HG02642 (cell line): ENCODE data around the gene CIBAR2.

Experiments
- ATAC-seq: cut with Tn5 transposase; IDR thresholded peaks from one replicate; pipeline ENCODE4 v1.9.1; 2021; ENCODE audit warnings: mild to moderate bottlenecking; ENCODE audit not compliant: unreplicated experiment, poor library complexity

CIBAR2 gene

DNA sequence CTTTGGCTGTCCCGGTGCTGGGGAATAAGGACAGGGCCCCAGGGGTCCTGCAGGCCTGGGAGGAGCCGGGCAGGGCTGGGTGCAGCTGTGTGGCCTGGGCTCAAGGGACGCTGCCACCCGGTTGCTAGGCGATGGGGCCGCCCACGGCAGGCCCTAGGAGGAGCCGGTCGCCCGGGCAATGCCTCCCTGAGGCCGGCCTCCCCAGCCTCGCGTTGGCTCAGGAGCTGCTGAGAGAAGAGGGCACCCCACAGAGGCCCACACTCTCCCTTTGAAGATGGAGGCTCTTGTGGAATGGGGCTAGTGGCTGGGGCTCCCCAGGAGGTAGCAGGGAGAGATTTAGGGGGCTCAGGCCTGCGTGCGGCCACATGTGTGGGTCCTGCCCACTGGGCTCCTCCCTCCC lies at the start of gene CIBAR2:
CIBAR2 (minus strand) TSS at position 109 of the 400 bp plus-strand sequence. CDS start 120 bp downstream, outside the sequence.
- ATAC-seq = no peak

DNA sequence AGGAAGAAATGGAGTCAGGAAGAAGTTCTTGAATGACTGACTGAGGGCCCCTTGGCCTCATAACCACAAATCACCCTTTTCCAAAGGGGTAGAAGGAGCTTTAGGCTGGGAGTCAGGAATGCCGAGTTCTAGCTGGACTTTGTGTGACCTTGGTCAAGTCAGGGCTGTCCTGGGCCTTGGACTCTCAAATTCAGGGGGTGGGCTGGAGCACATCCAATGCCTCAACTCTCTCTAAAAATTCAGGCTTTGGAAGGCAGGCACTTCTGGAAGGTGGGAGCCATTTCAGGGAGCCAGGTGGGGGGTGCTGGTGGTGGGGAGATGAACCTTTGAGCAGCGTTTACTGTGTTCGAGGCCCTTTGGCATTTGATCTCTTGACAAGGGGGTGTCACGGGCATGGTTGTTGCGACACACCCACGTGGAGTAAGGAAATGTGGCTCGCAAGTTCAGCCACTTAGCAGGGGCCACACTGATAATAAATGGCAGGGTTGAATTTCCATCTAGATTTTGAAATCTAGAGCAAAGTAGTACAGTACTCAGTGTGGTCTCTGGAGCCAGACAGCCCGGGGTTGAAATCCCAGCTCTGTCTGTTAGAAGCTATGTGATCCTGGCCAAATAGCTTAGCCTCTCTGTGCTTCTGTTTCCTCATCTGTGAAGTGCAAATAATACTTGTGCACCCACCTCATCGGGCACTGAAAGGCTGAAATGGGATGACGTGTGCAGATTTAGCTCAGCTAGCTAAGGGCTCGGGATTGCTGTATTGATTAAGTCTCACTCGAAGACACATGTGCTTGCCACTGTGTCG lies 47.1 kb upstream of the CIBAR2 start:
- ATAC-seq = no peak

DNA sequence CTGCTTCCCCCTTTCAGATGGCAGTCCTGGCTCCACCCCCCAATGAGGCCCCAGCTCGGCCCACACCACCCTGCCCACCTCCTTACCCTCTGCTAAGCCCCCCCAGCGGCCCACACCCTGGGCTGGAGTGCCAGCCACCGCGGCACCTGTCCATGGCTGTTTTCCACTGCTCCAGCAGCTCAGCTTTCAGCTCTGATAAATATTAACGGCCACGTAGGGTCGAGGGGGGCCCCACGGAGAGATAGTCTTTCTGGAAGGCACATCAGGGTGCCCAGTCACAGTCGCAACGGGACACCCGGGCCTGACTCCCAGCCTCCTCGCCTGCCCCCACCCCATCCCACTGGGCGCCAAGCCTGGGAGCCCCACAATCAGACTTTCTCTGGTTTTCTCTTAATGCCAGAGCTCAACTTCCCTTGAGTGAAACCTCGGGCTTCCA lies 46.5 kb upstream of the CIBAR2 start:
- ATAC-seq = no peak

DNA sequence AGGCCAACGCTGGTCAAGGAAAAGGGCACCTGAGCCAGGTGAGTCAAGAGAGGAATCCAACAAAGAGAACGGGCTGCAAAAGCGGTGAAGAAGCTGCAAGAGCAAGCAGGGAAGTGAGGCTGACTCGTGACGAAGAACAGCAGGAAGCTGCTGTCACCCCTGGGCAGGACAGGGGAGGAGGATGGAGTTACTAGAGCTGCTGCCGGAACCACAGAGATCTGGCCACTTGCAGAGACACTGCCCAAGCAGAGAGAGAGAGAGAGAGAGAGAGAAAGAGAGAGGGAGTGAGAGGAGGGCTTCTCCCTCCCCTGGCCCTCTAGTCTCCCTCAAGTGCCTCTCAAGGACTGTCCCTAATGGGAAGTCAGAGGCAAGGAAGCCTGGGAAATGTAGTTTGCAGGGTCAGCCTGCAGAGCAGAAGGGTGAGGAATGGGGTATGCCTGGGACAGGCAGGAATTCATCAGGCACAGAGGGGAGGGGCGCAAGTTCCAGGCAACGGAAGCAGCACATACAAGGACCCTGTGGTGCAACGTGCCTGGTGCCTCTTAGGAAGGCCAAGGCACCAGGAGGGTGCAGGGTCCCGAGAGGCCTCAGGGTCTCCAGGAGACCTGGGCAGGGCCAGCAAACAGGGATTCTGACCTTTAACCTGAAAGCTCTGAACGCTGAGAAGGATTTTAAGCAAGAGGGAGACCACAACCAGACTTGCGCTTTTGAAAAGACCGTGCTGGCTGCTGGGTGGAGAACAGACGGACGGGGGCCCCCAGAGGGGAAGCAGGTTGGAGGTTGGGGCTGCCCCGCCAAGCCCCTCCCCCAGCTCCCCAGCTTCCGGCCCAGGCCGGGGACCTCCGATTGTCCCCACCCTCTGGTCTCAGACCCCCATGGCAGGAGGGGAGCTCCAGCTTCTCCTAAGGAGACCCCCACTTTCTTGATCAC lies 45.8 kb upstream of the CIBAR2 start:
- no peak for ATAC-seq

DNA sequence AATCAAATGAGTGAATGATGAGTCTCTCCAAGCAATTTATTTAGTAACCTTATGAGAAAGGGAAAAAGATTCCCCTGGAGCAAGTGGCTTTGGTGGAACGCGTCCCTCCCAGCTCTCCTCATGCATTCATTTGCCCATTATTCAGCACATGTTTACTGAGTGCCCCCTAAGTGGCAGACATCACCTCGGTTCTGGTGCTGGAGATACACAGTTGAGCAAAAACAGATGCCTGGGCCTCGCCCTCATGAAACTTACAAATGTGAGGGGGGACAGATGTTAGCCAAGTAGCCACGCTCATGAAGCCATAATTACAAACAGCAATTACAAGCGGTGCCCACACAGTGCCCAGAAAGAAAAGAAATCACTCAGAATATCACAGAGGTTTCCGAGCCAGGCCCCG lies 45.1 kb upstream of the CIBAR2 start:
- ATAC-seq = no peak

DNA sequence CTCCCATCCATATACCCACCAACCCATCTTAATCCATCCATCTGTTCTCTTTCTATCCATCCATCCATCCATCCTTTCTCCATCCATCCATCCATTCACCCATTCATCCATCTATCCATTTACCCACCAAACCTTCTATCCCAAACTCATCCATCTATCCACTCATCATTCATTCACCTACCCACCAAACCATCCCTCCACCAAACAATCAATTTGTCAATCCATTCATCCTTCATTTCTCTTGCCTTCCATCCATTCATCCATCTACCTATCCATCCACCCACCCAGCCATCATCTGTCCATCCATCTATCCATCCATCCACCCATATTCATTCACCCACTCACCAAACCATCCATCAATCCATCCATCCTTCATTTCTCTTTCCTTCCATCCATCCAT lies 44.6 kb upstream of the CIBAR2 start:
- ATAC-seq = no peak

DNA sequence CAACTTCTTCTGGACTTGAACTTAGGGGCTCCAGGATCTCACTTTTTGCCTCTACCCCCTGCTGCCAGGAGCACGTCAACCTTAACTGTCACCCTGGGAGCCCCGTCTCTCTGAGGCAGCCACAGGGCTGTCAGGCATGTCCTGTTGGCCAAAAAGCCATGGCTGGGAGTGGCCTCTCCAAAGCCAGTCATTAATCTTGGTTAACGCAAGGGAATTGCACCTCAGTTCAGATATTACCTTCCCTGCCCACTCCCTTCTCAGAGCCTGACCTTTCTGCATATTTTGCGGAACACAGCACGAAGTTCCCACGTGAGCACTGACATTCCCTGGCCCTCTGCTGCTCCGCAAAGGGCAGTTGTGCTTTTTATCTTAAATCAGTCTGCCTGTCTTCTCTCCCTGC lies 44.2 kb upstream of the CIBAR2 start:
- no peak for ATAC-seq

DNA sequence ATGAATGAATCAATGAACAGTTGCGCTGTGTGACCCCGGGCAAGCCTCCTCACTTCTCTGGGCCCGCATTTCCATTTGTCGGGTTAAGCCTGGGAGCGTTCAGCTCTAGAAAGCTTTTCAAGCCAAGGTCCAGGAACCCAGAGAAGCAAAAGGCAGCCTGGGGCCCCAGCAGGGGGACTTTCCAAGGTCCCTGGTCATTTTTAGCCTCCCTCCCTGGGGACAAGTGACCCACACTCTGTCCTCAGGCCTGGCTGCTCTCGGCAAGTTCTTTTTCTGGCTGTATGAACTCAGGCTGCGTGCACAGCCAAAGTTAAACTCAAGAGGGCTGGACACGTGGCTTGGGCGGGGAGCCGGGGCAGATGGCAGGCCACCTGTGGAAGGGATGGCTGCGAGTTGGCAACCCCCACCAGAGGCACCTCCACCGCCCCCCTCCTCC lies 41.4 kb upstream of the CIBAR2 start:
- no peak for ATAC-seq

DNA sequence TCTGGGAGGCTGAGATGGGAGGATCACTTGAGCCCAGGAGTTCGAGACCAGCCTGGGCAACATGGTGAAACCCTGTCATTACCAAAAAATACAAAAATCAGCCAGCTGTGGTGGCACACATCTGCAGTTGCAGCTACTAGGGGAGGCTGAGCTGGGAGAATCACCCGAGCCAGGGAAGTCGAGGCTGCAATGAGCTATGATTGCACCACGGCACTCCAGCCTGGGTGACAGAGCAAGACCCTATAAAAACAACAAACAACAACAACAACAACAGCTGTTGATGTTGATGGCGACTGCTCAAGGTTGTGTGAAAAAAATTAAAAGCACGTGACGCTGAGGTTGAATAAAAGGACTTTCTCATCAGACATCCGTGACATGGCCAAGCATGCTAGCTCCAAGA lies 40.8 kb upstream of the CIBAR2 start:
- ATAC-seq = no peak

DNA sequence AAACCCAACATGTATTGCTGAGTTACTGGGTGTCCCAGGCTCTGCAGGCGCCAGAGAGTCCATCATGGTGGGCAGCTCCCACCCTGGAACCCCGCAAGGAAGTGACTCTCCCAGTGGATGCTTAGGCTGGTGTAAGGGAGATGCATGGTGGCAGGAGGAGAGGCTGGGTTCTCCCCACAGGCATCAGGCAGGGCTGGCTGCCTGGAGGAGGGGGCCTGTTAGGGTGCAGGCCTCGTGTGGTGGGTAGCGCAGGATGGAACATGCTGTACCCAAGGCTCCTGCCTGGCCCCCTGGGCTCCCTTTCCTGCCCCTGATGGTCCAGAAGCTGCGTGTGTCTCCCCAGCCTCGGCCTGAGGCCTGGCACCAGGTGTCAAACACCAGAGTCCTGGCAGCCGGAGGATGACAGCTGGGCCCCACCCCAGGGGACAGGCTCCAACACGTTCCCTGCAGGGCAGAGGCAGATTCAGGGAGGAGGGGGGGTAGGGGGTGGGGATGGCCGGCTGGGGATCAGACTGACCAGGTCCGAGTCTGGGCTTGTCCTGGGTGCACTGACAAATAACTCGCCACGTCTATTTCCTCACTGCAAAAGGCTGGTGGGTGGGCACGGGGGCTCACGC lies 40.2 kb upstream of the CIBAR2 start:
- ATAC-seq = no peak

DNA sequence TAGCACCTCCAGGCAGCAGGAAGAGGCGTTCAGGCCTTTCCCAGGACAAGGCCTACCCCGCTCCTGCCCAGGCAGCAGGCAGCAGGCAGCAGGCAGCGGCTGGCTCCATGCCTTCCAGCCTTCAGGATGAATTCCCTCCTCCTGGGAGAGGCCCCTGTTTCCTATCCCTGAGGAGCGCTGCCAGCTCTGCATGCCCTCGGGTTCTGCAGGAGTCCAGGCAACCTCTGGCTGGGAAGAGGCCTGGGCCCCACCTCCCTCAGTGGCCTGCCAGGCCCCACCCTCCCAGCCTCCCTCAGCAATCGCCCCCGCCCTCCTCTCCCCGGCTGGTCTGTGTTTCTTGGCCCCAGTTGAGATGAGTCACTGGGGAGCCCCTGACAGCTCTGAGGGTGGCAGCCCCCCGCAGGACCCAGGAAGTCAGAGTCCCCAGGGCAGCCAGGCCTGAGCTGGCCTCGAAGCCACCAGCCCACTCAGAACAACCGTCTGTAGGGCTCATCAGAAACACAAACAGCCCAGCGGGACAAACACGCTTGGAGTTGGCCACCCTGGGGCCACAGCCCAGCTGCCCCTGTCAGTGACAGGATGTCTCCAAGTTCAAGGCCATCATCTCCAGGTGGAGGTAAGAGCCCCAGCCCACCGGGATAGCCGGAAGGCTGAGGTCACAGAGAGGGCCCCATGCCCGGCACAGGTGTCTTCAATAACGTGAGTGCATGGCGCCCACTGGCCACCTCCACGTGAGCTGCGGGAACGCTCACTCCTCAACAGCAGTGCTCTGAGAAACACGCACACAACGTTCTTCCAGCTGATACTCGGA lies 39.5 kb upstream of the CIBAR2 start:
- ATAC-seq = no peak

DNA sequence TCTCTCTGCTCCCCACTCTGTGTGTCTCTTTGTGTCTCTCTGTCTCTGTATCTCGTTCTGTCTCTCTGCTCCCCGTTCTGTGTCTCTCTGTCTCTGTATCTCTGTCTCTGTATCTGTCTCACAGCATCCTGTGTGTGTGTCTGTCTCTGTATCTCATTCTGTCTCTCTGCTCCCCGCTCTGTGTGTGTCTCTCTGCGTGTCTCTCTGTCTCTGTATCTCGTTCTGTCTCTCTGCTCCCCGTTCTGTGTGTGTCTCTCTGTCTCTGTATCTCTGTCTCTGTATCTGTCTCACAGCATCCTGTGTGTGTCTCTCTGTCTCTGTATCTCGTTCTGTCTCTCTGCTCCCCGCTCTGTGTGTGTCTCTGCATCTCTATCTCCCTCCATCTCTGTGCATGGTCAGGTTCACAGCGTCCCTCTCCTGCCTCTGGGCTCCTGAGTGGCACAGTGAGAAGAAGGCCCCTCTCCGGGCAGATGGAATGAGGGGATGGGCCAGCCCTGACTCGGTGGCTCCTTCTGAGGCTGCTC lies 38.9 kb upstream of the CIBAR2 start:
- no peak for ATAC-seq

DNA sequence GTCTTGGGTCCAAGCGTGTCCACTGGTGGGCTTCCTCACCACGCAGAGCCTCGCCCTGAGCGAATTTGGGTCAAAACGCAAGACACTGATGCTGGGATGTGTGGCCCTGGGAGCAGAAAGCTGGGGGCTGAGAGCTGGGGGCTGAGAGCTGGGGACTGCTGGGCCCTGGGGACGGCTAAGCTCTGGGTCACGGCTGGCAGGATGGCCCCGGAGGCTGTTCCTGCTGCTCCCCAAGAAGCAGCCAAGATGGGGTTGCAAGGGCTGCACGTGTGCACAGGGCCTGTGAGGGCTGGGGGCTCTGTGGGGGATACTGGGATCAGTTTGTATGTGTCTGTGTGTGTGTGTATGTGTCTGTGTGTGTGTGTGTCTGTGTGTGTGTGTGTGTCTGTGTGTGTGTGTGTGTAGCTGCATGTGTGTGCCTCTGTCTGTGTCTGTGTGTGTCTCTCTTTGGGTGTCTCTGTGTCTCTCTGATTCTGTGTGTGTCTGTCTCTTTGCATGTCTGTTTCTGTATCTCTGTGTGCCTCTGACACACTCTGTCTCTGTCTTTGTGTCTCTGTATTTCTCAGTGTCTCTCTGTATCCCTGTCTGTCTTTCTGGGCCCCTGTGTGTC lies 38.2 kb upstream of the CIBAR2 start:
- no peak for ATAC-seq

DNA sequence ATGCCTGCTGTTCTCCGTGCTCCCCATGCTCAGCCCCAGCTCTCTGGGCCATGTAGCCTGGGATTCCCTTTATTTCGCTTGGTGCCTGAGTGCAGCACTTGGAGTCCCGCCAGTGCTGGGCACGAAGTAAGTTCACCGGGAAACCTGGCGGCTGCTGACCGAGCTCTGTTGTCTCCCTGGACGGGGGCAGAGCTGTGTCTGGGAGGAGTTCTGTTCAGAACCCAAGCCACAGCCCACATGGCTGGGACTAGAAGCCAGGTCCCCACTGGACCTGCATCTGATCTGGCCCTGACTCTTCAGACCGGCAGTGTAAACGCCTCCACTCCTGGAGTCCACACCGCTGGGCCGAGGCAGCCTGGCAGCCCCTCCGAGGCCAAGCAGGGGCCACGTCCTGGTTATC lies 37.5 kb upstream of the CIBAR2 start:
- no peak for ATAC-seq

DNA sequence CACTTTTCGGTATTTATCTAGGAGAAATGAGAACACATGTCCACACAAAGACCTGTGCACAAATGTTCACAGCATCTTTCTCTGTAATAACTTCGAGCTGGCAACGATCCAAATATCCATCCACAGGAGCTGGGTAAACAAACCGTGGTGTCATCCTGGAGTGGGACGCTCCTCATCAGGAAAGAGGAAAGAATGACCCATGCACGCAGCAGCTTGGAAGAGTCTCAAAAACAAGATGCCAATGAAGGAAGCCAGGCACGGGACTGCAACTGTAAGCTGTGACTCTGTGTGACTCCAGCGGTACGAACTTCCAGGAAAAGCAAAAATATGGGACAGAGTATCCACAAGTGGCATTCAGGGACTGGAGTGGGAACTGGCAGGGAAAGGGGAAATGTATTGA lies 36.7 kb upstream of the CIBAR2 start:
- ATAC-seq = no peak

DNA sequence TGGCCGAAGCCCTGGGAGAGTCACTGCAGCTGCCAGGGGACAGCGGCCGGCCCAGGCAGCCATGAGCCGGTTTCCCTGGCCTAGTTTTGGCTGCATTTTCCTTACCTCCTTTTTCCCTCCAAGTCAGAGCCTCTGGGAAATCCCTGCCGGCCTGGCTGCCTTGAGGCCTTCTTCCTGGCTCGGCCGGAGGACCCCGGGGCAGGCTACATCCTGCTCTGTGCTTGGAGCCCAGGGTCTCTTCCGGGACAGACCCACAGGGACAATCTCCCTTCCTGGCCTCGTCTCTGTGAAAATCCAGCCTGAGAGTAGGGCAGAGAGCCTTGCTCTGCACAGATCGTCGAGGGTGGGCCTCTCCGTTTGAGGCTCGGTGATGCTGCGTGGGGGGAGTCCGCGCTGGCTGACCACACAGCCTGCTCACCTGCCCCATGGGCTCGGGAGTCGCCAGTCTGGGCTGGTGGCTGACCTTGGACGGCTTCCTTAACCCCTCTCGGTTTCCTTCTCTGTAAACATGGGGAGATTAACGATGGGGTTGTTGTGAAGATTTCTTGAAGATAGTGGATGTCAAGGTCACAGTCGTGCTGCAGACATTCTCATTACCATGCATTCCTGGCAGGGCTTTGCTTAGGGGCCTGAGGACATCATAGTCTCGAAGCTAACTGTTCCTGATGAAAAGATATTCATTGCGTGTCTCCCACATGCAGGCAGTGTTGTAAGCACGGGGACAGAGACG lies 34.8 kb upstream of the CIBAR2 start:
- no peak for ATAC-seq

DNA sequence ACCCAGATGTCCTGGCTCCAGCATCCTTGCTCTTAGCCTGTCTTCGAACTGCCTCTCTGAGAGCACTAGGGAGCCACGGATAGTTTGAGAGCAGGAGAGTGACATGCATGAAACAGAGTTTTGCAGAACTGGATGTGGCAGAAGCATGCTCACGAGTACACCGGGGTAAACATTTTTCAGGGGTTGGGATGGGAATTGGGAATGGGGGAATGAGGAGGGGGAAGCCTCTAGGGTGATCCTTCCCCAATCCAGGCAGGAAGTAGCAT lies 34.2 kb upstream of the CIBAR2 start:
- ATAC-seq = no peak

DNA sequence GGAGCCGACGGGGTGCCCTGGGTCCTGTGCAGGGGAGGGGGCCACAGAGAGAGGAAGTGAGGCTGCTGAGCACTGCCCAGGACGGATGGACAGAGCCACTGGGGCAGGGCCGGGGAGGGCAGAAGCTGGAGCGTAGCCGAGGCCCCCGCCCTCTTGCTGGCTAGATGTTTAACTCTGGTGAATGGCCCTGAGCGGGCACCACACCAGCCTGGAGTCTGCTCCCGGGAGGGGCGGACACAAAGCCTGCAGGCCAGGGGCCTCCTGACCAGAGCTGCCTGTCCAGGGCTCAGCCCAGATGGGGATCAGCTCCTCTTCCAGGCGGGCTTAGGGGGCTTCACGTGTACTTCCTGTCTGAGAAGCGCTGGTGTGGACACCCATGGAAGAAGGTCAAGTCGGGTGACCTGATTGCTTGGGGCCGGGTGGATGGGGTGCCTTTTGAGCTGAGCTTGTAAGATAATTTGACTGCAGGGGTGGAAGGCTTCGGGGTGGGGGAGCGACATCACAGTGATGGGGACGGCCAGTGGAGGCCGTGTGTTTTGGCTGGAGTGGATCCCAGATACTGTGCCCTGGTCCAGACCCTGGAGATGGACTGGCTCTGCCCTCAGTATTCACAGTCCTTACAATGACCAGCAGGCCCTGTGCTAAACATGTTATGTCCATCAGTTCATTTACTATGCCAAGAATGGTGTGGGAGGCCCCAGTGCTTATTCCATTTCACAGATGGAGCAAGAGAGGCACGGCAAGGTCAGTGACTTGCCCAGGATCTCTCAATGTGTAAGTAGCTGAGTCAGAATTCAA lies 33.7 kb upstream of the CIBAR2 start:
- no peak for ATAC-seq
